GM18519 (cell line): Measurements from ENCODE around the gene B4GALNT1.
"Not testable (repeated sequence)": the region's sequence is repeated elsewhere in the genome, so short reads cannot be mapped to it uniquely, and the experiment has no call there.

Experiments
- ATAC-seq: cut with Tn5 transposase; IDR thresholded peaks from one replicate; pipeline ENCODE4 v1.9.1; 2021; ENCODE audit warnings: mild to moderate bottlenecking, moderate library complexity; ENCODE audit not compliant: unreplicated experiment, low FRiP score

B4GALNT1 gene

DNA sequence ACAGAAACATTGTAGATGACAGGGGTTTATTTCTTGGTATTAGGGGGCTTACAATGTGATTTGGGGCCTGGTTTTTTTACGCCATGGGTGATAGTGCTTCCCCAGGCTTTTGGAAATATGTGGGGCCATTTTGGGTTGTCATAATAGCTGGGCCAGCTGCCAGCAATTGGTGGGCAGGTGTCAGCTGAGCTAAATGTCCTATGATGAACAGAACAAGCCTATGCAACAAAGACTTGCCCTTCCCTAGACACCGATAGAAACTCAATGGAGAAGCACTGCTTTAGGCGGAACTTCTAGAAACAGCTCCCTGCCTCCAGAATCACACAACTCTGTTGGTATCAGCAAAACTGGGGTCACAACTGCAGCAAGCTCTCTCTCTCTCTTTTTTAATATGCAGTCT, 5.1 kb upstream of the B4GALNT1 start:
- no peak for ATAC-seq

DNA sequence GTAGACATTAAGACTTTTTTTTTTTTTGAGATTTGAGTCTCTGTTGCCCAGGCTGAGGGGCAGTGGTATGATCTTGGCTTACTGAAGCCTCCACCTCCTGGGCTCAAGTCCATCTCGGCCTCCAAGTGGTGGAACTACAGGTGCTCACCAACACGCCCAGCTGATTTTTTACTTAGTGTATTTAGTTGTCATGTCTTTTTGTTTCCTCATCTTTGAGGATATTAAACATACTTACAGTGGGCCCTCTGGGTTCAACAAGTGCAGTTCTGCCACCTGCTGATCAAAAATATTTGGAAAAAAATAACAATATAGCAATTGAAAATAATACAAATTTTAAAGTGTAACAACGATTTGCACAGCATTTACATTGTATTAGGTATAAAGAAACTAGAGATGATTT, 4.4 kb upstream of the B4GALNT1 start:
- no peak for ATAC-seq

DNA sequence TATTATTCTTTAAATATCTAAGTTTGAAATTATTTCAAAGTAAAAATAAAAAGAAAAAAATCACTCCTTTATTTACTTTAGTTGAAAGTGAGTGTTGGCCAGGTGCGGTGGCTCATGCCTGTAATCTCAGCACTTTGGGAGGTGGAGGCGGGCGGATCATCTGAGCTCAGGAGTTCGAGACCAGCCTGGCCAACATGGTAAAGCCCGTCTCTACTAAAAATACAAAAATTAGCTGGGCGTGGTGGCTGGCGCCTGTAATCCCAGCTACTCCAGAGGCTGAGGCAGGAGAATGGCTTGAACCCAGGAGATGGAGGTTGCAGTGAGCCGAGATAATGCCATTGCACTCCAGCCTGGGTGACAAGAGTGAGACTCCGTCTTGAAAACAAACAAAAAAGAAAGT, 3.7 kb upstream of the B4GALNT1 start:
- ATAC-seq = not testable (repeated sequence)

DNA sequence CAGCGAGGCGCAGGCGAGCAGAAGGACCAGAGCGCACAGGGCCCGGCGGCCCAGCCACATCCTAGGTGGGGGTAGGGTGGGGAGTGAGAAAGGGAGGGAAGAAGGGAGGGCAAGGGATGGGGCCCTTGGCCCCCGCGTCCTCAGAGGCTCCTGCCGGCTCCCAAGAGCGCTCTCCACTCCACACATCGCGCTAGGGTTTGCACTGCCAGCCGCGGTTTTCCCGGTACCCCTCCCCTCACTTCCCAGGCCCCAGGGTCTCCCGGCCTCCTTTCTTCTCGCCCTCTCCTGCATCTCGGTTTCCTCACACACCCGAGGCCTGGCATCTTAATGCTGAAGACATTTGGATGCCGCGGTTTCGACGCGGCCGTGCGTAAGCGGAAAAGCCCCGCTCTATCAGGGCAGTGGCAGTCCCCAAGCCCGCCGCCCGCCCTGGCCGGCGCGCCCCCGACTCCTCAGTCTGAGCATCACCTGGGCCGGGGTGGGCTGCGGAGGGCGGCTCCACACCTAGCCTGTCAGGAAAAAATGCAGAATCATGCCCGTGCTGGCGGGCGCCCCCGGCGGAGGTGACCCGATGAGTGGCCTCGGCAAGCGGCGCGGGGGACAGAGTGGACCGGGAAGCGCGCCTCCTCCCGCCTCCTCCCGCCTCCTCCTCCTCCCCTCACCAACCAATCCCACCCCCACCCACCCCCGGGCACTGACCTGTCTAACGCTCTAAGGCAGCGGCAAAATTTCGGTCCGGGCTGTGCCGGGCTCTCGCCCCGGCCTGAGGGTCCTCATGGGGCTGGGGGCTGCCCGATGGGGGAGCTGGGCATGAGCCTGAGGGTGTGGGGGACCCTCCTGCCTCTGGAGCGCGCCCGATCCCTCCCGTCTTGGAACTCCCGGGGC, 686 bp downstream of the B4GALNT1 start:
- ATAC-seq = no peak

DNA sequence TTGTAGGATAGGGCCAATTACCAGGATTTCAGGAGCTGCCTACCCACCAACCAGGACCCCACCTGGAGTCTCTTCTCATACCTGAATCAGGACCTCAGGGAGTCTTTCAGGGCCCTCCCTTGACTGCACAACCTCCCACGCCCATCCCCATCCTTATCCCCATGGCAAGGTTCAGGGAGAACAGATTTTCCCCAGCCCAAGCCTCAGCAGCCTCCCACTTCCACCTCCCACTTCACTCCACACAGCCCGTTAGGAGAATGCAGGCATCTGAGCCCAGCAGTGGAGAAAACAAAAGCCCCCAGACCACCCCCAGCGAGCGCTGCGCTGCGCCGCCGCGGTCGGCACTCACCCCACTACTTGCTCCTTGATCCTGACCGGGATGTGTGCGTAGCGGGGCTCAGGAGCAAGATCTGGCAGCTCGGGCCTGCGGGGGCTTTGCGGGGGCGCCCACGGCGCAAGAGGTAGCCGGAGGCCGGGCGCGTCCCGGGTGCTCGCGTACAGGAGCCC, 1.4 kb downstream of the B4GALNT1 start:
- no peak for ATAC-seq

DNA sequence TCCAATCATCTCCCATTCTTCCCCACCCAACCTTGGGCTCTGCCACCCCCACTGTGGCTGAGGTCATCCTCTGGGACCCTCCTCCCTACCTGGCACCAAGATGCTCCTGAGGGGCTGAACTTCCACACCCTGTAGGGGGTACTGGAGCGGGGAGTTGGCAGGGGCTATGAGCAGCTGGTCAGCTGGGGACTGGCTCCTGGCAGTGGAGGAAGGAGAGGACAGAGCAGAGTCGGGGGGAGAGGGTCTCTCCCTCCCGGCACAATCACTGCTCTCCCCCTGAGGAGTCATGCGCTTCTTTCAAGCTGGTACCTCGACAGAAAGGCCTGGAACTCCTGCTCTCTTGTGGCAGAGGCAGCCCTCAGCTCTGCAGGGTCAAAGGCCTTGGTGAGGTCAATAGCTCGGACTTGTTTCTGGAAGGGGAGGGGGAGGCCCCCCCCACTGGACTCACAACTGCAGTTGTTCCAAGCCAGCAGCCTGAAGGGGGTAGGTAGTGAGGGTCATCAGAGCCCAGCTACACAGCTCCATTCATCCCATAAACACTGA, 2.0 kb downstream of the B4GALNT1 start:
- no peak for ATAC-seq

DNA sequence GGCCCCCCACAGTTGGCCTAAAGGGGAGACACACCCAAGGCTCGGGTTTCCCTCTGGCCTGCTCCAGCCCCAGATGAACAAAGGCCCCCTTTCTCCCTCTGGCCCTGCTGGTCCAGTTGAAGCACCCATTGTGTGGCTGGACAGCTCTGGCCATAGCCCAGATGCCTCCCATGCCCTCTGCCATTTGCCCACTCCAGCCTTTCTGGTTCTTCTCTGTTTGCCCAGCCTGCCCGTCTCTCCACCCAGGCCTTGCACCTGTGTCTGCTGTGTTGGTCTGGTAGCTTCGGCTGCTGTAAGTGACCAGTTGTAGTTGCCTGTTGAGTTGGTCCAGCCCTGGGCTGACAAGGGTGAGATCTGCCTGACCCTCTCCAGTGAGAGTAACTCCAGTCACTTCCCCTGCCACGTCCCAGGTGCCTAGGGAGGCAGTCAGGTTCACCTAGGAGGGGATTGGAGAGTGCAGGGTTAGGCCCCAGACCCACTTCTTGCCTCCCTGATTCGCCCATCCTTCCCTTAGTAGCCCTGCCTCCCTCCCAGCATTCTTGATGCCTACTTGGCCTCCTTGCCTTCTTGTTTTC, 3.0 kb downstream of the B4GALNT1 start:
- no peak for ATAC-seq

DNA sequence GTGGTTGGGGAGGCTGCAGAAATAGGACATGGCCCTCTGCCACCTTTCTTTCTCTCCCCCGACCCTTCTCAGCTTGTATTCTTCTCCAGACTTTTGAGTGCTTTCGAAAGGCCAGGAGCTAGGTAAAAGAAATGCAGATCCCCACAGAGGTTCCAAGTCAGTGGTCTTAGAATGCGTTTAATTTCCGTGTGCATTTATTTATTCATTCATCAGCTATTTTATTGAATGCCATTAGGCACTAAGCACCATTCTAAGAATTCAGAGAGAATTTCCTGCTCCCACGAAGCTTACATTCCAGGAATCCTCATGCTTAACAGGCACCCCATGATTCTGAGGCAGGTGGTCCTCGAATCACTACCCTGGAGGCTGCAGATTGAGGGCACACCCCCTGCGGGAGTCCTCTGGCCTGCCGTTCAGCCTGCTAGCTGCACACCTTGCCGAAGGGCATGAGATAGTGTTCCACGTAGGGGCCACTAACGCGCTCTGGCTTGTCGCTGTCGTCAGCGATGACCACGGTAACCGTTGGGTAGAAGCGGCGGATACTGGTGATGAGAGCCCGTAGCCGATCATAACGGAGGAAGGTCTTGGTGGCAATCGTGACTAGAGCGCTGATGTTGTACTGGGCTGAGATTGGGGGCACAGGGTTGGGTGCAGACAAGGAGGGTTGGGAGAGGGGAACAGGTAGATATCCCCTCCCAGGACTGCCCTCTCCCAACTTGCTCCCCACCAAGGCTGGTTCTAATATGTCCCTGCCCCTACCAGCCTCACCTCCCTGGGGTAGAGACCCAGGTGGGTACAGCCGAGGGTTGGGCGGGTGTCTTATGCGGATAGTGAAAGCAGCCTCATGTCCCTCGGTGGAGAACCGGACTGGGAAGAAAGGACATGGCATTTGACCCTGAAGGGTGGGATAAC, 4.5 kb downstream of the B4GALNT1 start:
- no peak for ATAC-seq

DNA sequence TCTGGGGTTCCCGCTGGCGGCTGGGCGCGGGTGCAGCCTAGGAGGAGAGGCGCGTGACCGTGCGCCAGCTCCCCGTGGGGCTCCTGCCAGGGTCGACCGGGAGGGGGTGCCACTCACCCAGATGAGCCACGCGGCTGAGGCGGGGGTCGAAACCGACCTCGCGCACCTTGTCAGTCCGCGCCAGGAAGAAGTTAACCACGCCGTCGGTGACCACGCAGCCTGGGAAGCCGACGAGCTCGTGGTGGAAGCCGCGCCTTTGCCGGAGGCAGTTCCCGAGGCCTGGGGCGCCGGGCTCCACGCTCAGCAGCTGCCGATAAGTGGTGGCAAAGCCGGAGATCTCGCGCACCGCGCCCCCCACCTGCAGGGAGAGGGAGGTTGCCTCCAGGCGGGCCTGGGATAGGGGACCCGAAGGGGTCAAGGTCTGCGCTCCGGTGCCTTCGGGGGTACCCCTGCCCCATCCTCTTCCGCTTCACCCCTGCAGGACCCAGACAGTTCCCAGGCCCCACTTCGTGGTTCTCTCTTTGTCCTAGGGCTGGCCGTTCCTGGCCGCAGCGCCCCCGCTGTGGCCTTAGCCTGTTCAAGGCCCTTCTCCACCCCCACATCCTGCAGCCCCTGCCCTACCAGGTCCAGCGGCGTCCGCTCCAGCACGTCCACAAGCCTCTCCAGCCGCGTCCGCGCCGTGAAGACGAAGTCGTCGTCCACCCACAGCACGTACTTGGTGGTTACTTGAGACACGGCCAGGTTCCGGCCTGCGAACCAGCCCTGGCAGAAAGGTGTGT, 5.3 kb downstream of the B4GALNT1 start:
- no peak for ATAC-seq

DNA sequence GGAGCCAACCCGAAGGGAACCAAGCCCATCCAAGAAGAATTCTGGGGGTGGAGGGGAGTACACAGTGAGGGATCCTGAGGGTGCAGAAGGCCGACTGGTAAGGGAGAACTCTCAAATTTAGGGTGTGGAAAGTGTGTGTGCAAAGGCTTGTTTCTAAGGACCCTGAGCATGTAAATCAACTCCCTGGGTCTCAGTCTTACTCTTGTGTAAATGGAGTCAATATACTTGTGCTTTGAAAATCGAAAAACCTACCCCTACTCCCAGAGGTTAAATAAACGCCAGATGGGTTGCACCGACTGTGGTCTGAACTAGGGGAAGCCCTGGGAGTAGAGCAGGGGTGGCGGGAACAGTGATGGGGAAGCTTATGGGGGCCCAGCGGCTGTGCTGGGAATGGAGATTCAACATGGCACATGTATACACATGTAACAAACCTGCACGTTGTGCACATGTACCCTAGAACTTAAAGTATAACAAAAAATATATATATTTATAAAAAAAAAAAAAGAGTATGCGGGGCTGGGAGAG, 6.0 kb downstream of the B4GALNT1 start:
- ATAC-seq = no peak

DNA sequence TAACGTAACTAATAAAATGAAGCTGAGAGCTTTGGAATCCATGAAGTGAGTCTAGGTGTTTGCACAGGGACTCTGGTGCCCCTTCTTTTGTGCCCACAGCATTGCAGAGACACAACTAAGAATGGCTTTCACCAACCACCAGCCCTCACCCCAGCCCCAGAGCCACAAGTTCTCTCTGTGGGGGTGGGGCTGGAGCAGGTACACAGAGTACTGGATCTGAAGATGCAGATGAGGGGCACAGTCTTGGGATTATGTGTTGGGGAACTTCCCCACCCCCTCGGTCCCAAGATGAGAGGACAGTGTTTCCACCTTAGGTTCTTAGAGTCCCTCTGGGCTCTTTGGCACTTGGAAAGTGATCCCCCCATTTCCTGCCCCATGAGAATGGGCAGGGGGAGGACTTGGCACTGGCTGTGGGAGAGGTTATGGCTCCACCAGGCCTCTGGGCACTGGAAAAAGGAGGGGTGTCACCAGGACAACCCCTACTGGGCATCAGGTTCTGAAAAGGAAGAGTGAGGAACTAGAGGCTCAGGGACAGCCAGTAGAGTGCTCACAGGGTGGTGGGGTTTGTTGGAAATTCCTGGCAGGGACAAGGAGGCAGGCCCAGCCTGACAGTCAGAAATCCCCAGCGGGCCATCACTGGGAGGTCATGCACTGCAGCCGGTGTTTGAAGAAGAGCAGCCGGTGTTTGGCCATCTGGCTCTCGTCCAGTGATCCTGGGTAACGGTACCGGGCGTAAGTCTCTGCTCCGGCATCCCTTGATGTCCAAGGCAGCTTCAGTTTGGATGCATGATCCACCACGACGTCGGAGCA, 6.7 kb downstream of the B4GALNT1 start:
- no peak for ATAC-seq

DNA sequence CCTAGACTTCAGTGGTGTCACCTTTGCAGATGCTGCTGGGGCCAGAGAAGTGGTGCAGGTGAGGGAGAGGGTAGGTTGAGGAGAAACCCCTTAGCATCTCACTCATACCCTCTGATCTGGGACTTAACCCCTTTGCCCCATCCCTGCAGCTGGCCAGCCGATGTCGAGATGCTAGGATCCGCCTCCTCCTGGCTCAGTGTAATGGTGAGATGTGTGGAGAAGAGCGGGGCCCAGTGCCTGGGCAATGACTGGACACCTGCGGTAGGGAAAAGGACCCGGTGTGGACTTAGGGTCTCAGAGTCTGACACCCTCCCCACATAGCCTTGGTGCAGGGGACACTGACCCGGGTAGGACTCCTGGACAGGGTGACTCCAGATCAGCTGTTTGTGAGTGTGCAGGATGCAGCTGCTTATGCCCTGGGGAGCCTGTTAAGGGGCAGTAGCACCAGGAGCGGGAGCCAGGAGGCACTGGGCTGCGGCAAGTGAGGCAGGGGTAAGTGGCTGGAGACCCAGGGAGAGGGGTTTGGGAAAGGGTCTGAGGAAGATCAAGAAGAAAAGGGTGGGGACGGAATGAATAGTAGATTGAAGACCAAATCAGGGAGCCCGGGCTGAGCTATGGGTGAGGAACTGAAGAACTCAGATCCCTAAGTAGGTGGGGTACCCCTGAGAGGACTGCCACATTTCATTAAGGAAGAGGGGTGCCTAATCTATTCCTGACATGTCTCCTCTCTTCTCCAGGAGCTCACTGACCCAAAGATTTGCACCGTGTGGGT, 7.6 kb downstream of the B4GALNT1 start:
- no peak for ATAC-seq

DNA sequence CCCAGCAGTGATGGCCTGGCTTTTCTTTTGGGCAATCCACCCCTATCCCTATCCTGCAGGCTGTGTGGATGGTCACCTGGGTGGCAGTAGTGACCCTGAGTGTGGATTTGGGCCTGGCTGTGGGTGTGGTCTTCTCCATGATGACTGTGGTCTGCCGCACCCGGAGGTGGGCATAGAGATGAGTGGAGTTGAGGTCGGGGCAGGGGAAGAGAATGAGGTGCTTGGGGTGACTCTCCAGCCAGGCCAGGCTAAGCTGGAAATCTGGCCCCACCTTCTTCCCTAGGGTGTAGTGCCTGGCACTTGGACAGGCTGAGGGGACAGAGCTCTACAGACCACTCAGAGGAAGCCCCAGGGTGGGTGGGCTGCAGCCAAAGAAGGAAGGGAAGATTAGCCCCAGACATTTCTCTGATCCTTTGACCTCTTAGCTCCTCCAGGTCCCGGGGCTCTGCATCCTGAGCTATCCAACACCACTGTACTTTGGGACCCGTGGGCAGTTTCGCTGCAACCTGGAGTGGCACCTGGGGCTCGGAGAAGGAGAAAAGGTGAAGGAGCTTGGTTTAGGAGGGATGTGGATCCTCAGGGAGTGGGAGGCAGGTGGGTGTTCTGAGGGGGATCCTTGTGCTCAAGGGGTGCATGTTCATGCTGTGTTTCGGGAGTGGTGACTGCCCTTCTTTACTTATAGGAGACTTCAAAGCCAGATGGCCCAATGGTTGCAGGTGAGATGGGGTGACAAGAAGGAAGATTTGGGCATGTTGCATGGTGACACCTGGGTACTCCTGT, 8.4 kb downstream of the B4GALNT1 start:
- no peak for ATAC-seq

DNA sequence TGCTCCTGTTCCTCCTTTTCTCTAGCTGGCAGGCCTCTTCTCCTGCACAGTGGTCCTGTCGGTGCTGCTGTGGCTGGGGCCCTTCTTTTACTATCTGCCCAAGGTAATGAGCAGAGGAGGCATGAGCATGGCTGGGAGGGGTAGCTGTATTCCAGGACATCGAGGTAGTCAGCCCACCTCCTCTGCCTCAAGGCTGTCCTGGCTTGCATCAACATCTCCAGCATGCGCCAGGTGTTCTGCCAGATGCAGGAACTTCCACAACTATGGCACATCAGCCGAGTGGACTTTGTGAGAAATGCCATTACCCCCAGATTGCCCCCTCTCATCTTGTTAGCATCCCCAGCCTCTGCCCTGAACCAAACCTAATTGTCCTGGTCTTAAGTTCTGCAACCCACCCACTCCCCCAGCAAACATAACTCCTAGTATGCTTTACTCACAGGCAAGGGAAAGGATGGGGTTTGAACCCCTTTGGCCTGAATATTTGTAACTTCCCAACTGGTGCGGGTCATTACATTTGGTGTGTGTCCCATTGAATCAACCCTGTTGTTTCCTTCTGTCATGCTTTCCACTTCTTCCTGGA, 9.1 kb downstream of the B4GALNT1 start:
- ATAC-seq = no peak

DNA sequence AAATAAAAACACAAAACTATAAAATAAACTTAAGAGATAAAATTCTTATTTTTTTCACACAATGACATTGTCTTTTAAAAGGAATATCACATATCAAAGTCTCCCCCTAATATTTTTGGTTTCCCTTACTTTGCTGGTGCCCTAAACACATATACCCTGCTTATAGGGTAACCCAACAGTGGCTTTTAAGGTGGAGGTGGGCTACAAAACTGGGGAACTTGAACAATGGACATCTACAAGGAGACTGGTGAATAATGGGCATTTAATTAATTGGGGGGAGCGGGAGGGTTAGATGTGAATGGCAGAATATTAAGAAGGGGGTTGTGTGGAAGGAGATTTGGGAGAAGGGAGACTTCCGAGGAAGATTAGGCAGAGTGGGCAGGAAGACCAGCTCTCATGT, 9.6 kb downstream of the B4GALNT1 start:
- no peak for ATAC-seq

DNA sequence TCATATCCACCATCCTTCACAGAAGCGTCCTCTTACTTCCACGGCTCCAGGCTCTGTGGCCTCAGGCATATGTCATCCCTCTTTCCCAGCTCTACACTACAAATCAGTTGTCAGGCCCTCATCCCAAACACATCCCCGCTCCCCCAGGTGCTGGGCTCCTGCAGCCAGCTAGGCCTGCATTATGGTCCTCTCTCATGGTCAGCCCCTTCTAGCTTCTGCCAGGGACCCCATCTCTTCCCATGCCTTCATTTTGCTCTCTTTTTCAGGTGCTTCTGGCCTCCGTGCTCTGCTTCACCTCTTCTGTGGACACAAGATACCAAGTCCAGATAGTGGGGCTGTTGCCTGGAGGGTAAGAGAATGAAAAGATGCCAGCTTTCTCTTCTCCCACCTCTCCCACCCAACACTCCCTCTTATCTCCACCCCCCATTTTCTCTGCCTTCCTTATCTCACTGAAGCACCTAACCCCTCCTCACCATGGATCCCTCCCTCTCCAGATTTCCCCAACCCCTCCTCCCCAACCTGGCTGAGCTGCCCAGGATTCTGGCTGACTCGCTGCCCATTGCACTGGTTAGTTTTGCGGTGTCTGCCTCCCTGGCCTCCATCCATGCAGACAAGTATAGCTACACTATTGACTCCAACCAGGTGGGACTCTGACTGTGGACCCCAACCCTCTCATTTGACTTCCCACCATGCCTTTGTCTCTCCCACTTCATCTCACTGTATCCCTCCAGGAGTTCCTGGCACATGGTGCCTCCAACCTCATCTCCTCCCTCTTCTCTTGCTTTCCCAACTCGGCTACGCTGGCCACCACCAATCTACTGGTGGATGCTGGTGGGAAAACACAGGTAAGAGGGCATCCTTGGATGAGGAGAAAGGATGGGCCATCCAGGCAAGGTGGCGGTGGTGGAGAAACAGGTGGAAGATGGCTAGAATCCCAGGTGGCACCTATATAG, 10.4 kb downstream of the B4GALNT1 start:
- no peak for ATAC-seq
